GM18511 (cell line): Measurements from ENCODE around the gene FOXD2.

Source experiments
- ATAC-seq: cut with Tn5 transposase; IDR thresholded peaks from one replicate; pipeline ENCODE4 v1.9.1; 2021; ENCODE audit warnings: mild to moderate bottlenecking, moderate library complexity; ENCODE audit not compliant: unreplicated experiment

FOXD2 gene

DNA sequence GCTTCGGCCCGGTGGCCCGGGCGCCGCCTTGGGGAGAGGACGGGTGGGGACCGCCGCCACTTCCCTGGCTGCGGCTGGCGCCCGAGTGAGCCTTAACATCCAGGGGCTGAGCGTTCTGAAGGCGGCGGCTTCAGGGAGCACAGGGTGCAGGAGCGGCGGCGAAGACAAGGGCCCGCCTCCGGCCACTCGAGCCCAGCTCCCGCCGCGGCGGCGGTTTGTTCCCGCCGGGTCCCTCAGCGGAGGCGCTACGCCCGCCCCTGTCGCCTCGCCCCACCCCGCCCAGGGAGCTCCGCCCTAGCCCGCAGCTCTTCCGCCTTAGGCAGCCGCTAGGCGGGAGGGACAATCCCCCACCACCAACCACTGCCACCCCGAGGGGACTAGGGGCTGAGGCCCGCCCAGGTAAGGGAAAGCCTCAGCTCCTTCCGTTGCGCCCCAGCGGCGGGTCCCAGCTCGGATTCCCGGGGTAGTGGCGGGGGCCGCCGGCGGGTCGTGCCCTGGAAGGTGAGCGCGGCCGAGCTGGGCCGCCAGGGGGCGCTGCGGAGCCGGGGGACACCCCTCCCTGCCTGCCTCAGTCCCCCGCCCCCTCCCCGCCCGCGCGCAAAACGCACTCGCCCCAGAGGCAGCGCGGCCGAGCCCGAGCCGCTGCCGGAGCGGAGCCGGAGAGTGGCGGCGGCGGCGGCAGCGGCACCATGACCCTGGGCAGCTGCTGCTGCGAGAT is at the start of gene FOXD2:
FOXD2 (plus strand) TSS at position 598 of the 718 bp plus-strand sequence; CDS start at position 690, 92 bp downstream.
- ATAC-seq = peak; percentile 82

DNA sequence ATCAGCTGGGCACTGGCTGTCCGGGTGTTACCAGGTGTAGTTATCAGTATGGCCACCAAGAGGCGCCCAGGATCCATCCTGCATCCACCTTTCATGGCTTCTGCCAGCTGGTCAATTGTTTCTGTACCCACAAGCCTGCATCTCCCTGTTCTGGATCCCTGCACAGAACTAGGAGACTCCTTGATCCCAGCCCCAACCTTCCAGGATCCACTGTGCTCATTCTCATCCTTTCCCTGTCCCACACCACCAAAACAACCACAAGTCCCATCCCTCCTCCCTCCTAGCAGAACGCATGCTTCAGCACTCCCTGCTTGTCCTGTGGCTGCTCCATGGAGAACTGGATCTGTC is 49.0 kb upstream of the FOXD2 start:
- ATAC-seq = peak; percentile 82

DNA sequence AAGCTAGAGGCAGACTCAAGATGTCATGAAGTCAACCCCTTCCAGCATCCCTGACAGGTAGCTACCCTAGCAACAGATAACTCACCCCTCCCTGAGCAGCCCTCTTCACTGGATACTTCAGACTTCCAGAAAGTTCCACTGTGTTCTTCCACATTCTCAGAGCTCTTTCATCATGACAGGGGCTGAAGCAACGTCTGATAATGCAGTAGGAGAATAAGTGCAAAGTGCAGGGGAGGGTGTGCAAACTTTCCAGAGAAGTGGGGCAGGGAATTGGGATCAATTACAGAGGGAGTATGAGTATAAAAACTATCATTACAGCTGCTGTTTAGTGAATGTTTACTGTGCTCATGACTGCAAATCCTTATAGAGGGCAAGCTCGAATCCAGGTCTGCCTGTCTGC is 48.1 kb upstream of the FOXD2 start:
- no peak for ATAC-seq

DNA sequence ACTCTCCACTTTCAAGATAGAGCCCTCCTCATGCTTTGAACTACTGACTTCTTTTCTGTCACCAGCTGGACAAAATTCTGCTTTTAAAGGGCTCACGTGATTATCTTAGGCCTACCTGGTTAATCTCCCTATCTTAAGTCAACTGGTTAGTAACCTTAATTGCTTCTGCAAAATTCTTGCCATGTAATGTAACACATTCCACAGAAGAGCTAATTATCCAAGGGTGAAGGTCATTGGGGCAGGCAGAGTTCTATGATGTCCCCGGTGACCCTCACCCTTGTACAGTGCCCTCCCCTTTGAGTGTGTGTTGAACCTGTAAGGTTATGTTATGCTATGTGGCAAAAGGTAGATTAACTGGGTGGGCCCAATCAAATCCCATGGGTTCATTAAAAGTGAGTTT is 47.0 kb upstream of the FOXD2 start:
- no peak for ATAC-seq

DNA sequence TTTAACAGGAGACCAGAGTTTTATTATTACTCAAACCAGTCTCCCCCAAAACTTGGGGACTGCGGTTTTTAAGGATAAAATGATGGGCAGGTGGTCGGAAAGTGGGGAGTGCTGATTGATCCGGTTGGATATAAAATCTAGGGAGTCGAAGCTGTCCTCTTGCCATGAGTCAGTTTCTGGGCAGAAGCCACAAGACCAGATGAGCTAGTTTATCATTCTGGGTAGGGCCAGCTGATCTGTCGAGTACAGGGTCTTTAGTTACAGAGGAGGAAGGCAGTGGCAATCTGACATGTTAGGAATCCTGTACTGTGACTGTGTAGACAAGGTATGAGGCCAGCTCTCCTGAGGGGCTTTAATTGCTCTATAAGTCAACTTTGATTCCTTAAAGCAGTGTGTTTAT is 44.7 kb upstream of the FOXD2 start:
- ATAC-seq = no peak

DNA sequence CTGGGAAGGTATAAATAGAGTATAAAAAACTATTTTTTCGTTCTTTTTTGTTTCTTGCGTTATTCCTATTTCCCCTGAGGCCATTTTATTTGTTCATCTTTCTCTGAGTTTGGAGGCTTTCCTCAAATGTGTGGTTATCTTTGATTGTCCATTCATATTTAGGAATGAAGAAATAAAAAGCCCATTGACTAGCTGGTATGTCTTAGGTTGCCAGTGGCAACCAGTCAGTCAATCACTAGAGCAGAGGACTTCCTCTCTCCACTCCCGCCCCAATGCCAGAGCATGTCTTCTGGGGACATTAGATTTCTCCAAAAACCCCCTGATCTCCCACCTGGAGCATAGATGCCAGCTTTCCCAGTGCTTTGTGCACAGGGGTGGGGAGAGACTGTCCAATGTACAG is 42.4 kb upstream of the FOXD2 start:
- ATAC-seq = no peak

DNA sequence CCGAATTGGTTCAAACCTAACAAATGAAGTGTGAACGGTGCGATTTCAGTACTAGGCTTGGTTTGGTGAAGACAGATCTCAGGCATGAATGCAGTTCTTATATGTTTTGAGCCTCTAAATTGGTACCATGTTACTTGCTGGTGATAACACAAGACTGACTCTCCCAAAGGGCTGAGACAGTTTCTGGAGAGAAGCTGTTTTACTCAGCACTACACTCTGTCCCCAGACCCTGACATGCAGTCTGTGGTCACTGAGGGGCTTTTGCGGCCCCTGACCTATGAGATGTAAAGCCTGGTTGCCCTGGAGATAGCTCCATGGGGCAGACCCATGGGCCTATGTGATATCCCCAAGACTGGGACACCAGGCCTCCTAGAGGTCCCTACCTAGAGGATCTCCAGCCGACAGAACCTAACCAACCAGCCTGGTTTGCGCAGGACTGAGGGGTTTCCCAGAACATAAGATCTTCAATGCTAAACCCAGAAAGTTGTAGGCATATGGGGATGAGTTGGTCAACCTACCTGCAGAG is 41.1 kb upstream of the FOXD2 start:
- ATAC-seq = no peak

DNA sequence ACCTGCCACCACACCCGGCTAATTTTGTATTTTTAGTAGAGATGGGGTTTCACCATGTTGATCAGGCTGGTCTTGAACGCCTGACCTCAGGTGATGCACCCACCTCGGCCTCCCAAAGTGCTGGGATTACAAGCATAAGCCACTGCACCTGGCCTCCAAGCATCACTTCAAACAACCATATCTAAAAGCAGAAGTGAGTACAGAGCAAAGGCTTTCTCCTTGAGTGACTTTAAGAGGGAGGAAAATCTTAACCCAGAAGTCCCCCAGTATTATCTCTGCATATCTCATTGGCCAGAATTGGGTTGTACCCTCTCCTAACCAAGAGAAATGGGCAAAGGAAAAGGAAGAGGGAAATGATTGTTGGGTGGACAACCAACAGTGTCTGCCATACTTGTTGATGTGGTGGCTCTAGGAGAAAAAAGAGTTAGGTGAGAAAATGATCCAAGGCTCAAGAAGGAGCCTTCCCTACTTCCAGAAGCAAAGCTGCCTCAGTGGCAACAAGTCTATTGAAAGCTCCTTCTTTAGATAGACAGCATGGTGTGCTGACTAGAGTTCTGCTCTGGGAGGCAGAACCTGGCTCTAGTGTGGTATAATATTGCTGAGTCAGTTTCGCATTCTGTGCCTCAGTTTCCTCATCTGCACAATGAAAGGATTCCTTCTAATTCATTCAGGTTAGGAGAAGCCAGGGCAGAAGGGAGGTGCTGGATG is 38.6 kb upstream of the FOXD2 start:
- ATAC-seq = no peak

DNA sequence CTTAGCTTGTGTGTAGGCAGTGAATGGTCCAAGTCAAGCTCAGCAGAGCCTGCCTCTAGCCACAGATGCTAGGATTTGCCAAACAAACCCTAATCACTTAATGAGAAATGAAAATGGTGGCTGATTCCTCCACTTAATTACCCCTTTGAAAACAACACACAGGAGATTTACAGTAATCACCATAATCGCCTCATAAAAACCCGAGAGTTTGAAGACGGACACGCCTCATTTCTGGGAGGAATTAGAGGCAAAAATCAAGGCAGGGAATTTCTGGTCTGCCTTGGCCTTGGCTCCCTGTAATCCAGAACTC is 38.0 kb upstream of the FOXD2 start:
- ATAC-seq = no peak

DNA sequence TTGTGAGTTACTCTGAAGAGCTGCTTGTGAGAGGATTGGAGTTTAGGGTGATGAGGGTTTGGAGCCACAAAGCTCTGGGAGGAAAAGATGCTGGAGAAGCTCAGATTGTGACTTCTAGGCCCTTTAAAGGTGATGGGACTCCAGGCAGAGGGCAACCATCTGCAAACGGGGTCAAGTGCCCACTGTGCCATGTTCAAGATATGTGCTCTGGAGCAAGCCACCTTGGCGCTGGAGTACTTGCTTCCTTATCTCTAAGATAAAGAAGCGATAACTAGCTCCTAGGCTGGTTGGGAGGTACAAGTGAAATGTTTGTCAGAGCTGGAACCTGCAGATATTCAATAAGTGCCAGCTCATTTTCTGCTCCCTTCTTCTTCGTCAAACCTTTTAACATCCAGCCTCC is 36.1 kb upstream of the FOXD2 start:
- ATAC-seq = no peak

DNA sequence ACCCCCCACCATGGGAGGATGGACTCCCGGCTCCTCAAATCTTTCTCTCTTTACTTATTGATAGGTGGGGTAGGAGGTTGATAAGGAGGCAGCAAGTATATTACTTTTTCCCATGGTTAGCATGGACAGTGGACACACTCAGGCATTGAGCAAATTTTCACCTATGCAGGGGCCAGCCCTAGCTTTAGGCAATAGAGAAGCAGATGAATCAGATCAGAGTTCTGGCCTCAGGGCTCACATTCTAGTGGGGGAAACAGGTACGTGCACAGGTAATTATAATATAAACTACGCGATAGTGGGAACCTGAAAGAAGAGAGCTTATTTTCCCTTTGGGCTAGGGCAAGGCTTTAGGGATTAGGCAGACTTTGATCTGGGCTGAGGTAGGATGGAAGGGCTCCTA is 35.3 kb upstream of the FOXD2 start:
- no peak for ATAC-seq

DNA sequence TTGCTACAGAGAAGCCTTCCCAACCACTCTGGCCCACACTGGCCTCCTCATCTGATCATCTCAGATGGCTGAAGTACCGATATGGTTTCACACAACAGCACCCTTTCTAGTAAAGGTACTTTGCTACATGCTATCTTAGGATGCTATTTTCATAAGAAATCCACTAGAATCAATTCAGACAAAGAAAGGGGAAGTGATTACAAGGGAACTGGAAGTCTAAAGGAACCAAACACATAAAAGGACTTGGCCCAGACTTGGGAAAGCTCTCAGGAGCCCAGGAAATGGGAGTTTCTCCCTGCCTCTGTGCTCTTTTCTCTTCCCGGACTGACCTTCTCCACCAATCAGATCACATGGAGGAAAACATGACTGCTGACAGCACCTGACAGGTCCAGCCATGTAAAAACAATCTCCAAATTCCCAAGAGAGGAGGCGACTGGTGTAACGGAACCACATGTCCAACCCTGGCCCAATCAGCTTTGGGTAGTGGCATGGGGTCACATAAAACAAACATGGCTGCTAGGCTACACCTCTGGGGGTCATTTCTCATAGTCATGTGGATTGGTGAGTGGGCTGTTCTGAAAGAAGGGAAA is 34.4 kb upstream of the FOXD2 start:
- no peak for ATAC-seq

DNA sequence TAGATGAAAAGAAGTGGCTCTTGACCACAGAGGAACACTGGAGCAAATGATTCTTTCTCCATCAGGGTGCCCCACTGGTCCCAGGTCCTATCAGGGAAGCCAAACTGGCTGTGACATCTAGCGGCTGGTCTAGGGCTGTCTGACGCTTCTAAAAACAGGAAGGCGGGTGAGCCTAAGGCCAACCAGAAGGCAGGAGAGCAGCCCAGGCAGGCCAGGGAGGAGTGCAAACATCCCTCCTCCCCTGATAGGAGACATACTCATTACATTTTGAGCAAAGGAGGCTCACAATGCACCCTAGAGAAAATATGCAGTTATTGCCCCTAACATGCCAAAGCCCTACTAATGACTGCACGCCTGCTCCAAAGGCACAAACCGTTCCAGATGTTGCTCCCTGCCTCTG is 32.1 kb upstream of the FOXD2 start:
- ATAC-seq = no peak

DNA sequence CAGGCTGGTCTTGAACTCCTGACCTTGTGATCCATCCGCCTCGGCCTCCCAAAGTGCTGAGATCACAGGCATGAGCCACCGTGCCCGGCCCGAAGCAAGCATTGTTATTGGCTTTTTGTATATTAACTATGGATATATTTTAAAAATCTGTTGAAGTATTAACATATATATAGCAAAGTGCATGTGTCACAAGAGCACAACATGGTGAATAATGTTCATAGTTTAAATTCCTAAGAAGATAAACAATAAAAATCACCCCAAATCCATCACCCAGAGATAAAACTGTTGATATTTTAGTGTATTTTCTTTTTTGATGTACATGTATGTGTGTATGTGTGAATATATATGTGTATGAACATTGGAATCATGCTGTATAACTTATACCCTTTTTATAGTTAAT is 30.9 kb upstream of the FOXD2 start:
- ATAC-seq = no peak

DNA sequence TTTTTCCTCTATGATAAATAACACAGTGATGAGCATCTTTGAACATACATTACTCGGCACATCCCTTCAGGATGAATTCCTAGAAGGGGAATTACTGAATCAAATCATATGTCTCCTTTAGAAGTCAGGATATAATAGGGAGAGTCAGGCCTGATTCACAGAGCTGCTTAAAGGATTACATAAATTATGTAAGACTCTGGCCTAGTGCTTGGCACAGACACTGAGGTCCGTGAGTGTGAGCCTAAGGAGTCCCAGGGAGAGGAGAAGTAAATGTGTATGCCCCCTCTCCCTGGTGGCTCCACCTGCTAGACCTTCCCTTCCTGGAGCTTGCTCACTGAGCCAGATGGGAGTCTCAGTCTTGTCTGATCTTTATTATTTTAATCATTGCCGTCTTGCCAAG is 30.4 kb upstream of the FOXD2 start:
- no peak for ATAC-seq

DNA sequence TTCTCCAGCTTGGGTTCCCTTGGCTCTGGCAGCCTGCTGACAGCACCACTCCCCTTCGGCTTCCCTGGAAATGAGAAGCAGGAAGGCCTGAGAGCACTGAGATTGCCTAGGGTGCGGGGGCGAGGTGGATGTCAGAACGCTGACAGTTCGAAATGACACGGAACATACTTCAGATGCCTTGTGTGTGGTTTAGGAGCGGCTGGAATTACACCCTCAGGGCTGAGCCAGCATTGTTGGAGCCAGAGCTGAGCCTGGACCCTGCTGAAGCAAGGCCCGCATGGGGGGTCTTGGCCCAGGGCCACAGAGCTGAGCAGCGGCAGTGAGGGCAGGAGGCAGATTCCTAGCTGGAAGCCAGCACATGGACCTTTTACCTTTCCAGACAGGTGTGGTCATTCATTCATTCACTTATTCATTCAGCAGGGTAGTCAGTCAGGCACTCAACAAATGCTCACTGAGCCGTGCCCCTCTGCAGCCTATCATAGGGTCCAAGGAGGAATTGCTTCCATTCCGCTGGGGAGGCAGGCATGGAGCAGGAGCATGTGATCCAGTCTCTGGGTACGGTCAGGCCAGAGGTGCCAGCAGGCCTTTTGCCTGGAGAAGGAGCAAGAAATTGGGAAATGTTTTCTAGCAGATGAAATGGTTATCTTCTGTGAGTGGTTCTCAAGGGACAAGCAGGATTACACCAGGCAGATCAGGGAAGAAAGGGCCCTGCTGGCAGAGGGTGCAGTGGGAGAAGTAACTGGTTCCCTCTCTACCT is 28.4 kb upstream of the FOXD2 start:
- ATAC-seq = no peak

DNA sequence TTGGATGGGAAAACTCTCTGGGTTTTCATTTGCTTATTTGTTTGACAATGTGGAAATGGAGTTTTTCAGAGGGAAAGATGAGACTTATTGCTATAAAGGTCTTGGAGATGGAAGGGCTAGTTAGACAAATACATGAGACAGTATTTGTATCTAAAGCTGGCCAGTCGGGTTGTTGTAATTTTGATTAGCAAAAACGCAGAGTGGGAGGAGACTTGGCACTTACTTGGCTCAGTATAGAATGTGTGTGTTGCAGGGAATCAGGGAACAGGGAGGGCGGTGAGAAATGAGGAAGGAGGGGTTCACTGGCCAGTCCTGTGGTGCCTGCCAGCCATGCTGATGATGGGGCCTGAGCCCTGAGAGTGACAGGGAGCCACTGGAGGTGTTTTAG is 27.8 kb upstream of the FOXD2 start:
- ATAC-seq = no peak

DNA sequence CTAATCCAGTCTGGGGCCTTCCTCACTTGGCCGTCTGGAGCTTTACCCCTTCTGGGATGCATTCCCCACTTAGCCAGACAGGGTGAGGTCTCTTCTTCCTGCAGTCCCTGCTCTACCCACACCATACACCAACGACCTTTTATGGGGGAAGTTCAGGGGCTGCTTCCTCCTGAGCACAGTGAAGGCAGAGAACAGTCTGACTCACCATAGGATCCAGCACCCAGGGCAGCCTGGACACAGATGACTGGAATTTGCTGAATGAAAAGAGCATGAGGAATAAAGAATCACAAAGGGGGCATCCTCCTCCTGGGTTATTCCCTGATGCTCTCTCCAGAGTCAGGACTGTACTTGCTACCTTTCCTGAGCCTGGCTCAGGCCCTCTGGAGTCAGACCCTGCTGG is 26.4 kb upstream of the FOXD2 start:
- no peak for ATAC-seq

DNA sequence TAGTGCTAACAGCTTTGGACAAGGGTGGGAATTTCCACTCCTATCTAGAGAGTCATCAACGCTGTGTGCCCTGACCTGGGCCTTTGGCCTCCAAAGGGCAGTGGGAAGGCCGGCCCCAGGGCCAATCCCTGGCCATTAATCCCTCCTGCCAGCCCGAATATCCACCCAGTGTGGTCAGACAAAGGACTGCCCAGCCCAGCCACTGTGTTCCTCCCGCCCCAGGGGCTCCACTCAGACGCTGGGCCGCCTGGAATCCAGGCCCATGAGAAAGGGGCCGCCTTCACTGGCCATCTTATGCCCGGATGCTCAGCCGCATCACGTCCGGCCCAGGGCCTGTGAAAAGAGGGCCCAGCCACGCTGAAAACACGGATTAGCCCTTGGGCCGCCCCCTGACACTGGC is 25.4 kb upstream of the FOXD2 start:
- ATAC-seq = no peak

DNA sequence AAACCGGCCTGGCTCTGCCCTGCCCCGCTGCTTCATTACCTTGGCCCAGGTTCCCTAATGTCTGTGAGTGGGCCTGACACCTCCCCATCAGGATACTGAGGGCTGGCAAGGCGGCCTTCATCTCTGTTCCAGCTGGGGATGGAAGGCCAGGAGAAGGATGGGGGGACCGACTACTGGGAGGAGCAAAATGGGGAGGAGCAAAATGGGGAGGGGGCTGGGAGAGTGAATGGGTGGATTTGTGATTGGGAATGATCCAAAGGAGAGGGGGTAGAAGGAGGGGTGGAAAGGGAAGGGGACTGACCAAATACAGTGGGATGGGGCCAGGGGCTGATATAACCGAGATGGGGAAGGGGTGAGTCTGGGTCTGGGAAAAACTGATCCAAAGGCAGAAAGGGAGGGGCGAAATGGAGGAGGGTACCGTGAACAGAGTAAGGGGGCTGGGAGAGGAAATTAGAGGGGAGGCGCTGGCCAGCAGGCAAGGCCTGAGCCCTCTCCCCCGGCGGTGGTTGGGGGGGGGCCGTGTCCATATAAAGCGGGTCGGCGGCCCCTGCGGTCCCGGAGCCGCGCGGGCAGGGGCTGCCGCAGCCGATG is 22.0 kb upstream of the FOXD2 start, which contains the start of gene FOXE3:
FOXE3 (plus strand) TSS at position 558 of the 591 bp plus-strand sequence; CDS start at position 589, 31 bp downstream.
- ATAC-seq = no peak
